Central memory CD8-positive, alpha-beta T cell (primary cell): Measurements from ENCODE around the gene KLK12.

Experiments
- ATAC-seq: fragments of 150-1000 bp; cut with Tn5 transposase; replicated peaks from 2 replicates; pipeline ENCODE4 v1.10.0; 2022; ENCODE audit warnings: mild to moderate bottlenecking, moderate FRiP score, moderate number of reproducible peaks; ENCODE audit not compliant: poor library complexity, severe bottlenecking; ENCODE audit errors: extremely low read depth
- DNase-seq, 2 donors: peaks; one replicate each; pipeline ENCODE4 v3.0.0; 2021; ENCODE audit warnings: low spot score in 2 of 2
- H3K27ac Mint-ChIP-seq: one replicate; pipeline ENCODE4 v1.8.0; 2022; ENCODE audit warnings: low read depth, mild to moderate bottlenecking, moderate library complexity, mixed read lengths
- H3K27me3 Mint-ChIP-seq: one replicate; pipeline ENCODE4 v1.8.0; 2022; ENCODE audit warnings: mixed read lengths
- H3K36me3 Mint-ChIP-seq: one replicate; pipeline ENCODE4 v1.8.0; 2022; ENCODE audit warnings: mild to moderate bottlenecking, moderate library complexity, mixed read lengths; ENCODE audit not compliant: insufficient read depth
- H3K4me1 Mint-ChIP-seq: one replicate; pipeline ENCODE4 v1.8.0; 2022; ENCODE audit warnings: mixed read lengths
- H3K4me3 Mint-ChIP-seq: one replicate; pipeline ENCODE4 v1.8.0; 2022; ENCODE audit warnings: mild to moderate bottlenecking, moderate library complexity, mixed read lengths
- H3K9me3 Mint-ChIP-seq: one replicate; pipeline ENCODE4 v1.8.0; 2022; ENCODE audit warnings: mixed read lengths

KLK12 gene

DNA sequence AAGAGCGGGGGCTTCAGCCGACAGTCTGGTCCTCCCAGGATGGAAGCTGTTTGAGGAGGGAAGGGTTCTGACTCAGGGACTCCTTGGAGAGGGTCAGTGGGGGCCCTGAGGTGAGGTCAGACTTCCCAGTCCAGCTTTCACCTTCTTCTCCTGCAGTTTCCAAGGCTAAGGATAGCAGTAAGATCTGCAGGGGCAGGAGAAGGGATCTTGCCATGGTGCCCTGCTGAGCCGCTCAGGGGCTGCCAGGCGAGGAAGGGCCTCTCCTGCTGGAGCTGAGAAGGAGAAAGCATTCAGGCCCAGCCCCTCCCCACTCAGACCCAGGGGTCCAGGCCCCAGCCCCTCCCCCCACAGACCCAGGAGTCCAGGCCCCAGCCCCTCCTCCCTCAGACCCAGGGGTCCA is 52.6 kb downstream of the KLK12 start:
- DNase-seq, result no peak
- H3K4me1 Mint-ChIP-seq, result no peaks in the 10 kb centered on the region
- no peak for ATAC-seq
- H3K36me3 Mint-ChIP-seq, result no peaks in the 10 kb centered on the region
- H3K9me3 Mint-ChIP-seq, result no peaks in the 10 kb centered on the region
- H3K27me3 Mint-ChIP-seq, result peaks cover 84% of the 10 kb centered on the region
- H3K27ac Mint-ChIP-seq, result no peak overlapping the region
- H3K4me3 Mint-ChIP-seq, result no peak overlapping the region

DNA sequence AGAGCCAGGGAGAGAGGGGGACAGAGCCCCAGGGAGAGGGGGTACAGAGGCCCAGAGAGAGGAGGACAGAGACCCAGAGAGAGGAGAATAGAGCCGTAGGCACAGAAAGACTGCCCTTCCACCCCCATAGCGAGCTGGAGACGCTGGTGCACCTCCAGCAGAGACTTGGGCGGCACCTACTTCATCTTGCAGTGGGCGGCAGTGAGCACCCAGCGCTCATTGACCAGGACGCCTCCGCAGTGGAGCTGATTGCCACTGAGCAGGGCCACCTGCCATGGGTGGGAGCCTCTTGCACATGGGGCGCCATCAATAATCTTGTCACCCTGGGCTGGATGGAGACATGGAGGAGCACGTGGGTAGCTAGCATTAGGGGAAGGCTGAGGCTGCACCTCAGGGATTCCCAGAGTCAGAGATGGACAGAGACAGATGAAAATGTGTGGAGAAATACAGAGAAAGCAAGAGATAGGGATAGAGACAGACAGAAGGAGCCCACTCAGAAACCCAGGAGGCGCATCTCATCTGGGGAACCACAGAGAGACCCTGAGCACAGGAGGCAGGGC is 53.1 kb downstream of the KLK12 start:
- DNase-seq (no peak), ATAC-seq (no peak)
- Mint-ChIP-seq H3K27me3 (peaks cover 81% of the 10 kb centered on the region), H3K36me3 (no peaks in the 10 kb centered on the region), H3K4me3 (no peak overlapping the region), H3K4me1 (no peaks in the 10 kb centered on the region), H3K9me3 (no peaks in the 10 kb centered on the region), H3K27ac (no peak overlapping the region)

DNA sequence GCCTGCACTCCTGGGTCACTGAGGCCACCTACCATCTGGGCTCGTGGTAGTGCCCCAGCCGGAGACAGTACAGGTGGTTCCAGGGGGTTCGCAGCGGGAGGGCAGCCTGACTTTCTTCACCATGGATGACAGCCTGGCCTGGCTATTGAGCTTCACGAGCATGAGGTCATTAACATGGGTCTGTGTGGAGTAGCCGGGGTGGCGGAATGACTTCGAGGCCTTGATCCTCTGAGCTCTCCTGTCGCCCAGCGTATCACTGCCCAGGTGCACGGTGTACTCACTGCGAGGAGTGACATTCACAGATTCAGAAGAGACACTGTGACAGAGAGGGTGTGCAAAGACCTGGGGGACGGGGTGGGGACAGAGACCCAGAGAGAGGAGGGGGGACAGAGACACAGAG is 54.6 kb downstream of the KLK12 start:
- Mint-ChIP-seq H3K9me3 (no peaks in the 10 kb centered on the region), H3K27me3 (peaks cover 79% of the 10 kb centered on the region), H3K4me1 (peaks cover 7% of the 10 kb centered on the region), H3K27ac (no peak overlapping the region), H3K36me3 (no peaks in the 10 kb centered on the region), H3K4me3 (no peak overlapping the region)
- no peak for DNase-seq
- ATAC-seq, result no peak

DNA sequence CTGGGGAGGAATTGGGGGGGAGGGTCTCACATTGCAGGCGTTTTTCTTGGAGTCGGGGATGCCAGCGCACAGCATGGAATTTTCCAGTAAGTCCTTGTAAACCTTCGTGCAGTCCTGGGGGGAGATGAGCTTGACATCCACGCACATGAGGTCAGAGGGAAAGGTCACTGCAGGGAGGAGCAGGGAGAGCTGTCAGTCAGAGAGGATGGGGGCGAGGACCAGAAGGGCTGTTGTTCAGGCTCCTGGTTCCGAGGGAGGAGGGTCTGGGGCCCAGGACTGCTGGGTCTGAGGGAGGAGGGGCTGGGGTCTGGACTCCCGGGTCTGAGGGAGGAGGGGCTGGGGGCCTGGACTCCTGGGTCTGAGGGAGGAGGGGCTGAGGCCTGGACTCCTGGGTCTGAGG is 55.0 kb downstream of the KLK12 start:
- no peaks in the 10 kb centered on the region for H3K36me3 Mint-ChIP-seq
- no peak for DNase-seq
- peaks cover 75% of the 10 kb centered on the region for H3K27me3 Mint-ChIP-seq
- H3K9me3 Mint-ChIP-seq, result no peaks in the 10 kb centered on the region
- peaks cover 7% of the 10 kb centered on the region for H3K4me1 Mint-ChIP-seq
- no peak for ATAC-seq
- no peak overlapping the region for H3K27ac Mint-ChIP-seq
- H3K4me3 Mint-ChIP-seq, result no peak overlapping the region
